Rectal smooth muscle tissue (tissue), 1 donor: ENCODE data around the gene GSTA2.
"Not testable (repeated sequence)": the region's sequence is repeated elsewhere in the genome, so short reads cannot be mapped to it uniquely, and the experiment has no call there.

ENCODE experiments used
- H3K27ac ChIP-seq: one replicate; pipeline ENCODE4 v1.7.0; 2013; ENCODE audit warnings: low read depth, low read length, inconsistent platforms
- H3K27me3 ChIP-seq: one replicate; pipeline ENCODE4 v1.7.0; 2013; ENCODE audit warnings: low read length; ENCODE audit not compliant: control insufficient read depth, insufficient read depth
- H3K36me3 ChIP-seq: one replicate; pipeline ENCODE4 v1.7.0; 2013; ENCODE audit warnings: low read length; ENCODE audit not compliant: control insufficient read depth, insufficient read depth
- H3K4me1 ChIP-seq: one replicate; pipeline ENCODE4 v1.7.0; 2013; ENCODE audit warnings: low read length; ENCODE audit not compliant: control insufficient read depth, insufficient read depth
- H3K4me3 ChIP-seq: one replicate; pipeline ENCODE4 v1.7.0; 2013; ENCODE audit warnings: low read length
- H3K9ac ChIP-seq: one replicate; pipeline ENCODE4 v1.7.0; 2013; ENCODE audit warnings: low read length

Gene GSTA2

DNA sequence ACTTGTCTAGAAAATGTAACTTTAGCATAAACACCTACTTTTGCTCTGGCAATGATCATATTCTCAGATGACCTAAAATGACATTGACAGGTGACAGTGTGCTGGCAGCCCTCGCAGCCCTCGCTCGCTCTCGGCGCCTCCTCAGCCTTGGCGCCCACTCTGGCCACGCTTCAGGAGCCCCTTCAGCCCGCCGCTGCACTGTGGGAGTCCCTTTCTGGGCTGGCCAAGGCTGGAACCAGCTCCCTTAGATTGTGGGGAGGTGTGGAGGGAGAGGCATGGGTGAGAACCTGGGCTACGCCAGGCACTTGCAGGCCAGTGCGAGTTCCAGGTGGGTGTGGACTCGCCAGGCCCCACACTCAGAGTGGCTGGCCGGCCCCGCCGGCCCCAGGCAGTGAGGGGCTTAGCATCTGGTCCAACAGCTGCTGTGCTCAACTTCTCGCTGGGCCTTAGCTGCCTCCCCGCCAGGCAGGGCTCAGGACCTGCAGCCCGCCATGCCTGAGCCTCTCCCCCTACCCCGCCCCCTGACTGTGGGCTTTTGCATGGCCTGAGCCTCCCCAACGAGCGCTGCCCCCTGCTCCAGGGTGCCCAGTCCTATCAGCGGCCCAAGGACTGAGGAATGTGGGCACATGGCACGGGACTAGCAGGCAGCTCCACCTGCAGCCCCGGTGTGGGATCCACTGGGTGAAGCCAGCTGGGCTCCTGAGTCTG is 23.1 kb upstream of the GSTA2 start:
- Histone ChIP-seq H3K9ac (no peak overlapping the region), H3K27me3 (no peaks in the 10 kb centered on the region), H3K36me3 (no peaks in the 10 kb centered on the region), H3K4me3 (no peak overlapping the region), H3K27ac (no peak overlapping the region), H3K4me1 (no peaks in the 10 kb centered on the region)

DNA sequence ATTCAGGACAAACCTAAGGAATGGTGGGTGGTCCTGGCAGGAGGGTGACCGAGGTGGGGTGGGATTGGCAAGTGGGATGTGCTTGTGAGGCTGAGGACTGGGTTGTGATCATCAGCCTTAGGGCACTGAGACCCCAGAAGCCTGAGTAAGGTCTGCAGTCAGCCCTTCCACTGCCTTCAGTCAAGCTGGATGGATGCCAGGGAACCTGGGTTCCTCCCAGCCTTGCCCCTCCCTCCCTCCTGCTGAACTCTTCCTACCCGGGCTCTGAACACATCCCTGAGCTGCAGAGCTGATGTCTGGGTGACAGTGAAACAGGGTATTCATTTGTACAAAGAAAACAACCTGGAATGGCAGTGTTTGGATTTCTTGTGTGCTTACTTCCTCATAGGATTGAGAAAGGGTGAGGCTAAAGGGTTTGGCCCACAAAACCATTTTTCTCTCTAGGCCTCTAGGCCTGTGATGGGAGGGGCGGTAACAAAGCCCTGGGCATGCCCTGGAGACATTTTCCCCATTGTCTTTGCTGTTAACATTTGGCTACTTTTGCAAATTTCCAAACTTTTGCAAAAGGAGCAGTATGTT is 19.5 kb upstream of the GSTA2 start:
- not testable (repeated sequence) for H3K27me3 ChIP-seq, H3K36me3 ChIP-seq, H3K4me1 ChIP-seq, H3K4me3 ChIP-seq, H3K9ac ChIP-seq, H3K27ac ChIP-seq

DNA sequence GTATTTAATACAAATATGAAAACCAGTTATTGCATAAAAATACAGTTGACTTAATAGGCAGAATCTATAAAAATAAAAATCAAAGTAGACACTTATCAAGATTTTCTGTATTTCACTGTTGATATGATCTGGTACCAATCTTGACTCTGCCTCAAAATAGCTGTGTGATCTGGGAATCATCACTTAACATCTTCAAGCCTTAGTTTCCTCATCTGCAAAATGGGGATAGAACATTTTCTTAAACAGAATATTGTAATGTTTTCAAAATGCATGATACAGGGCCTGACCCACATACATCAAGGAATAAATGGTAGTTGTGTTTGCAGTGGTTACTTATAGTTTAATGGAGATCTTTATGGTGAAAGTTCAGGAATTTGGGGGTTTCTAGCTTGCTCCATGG is 18.9 kb upstream of the GSTA2 start:
- not testable (repeated sequence) for H3K36me3 ChIP-seq, H3K4me1 ChIP-seq, H3K27me3 ChIP-seq, H3K27ac ChIP-seq, H3K9ac ChIP-seq, H3K4me3 ChIP-seq

DNA sequence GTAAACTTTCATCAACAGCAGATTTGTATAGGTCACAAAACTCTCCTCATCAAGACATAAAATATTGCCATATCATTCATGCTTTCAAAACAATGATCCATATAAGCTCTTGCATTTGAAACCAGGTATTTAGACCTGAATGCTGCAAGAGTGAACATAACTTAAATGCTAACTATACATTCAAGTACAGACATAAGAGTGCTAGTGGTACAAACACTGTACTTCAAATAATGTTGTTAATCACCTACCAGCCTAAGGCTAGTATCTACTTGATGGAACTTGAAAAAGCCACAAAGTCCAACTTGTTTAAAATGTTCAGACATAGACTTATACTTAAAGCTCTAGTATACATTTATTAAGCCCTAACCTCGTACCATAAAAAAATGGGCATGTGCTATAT is 16.0 kb upstream of the GSTA2 start:
- Histone ChIP-seq H3K9ac (no peak overlapping the region), H3K4me1 (no peaks in the 10 kb centered on the region), H3K36me3 (no peaks in the 10 kb centered on the region), H3K27ac (no peak overlapping the region), H3K4me3 (no peak overlapping the region), H3K27me3 (no peaks in the 10 kb centered on the region)

DNA sequence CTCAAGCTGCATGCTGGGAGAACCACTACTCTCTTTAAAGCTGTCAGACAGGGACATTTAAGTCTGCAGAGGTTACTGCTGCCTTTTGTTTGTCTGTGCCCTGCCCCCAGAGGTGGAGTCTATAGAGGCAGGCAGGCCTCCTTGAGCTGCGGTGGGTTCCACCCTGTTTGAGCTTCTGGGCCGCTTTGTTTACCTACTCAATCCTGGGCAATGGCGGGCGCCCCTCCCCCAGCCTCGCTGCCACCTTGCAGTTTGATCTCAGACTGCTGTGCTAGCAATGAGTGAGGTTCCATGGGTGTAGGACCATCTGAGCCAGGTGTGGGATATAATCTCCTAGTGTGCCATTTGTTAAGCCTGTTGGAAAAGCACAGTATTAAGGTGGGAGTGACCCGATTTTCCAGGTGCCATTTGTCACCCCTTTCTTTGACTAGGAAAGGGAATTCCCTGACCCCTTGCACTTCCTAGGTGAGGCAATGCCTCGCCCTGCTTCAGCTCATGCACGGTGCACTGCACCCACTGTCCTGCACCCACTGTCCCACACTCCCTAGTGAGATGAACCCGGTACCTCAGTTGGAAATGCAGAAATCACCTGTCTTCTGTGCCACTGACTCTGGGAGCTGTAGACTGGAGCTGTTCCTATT is 13.6 kb upstream of the GSTA2 start:
- not testable (repeated sequence) for H3K9ac ChIP-seq, H3K4me3 ChIP-seq, H3K36me3 ChIP-seq, H3K27me3 ChIP-seq, H3K27ac ChIP-seq, H3K4me1 ChIP-seq

DNA sequence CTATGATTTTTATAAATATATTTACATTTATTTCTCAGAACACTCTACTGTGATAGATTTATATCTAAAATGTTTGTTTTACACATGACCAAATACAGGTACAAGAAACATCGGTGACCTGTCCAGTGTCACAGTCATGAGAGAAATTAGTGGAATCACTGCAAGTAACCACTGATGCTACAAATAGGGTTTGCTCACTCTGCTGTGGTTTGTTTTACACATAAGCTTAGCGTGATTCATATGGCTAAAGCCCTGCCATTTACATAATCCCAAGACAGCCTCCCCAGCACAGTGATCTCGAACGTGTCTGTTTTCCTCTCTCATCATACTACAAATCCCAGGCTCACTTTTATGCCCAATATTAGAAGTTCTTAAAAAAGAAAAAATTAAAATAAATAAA is 6.1 kb upstream of the GSTA2 start:
- H3K27ac ChIP-seq, H3K4me1 ChIP-seq, H3K4me3 ChIP-seq, H3K9ac ChIP-seq, H3K27me3 ChIP-seq, H3K36me3 ChIP-seq: not testable (repeated sequence)

DNA sequence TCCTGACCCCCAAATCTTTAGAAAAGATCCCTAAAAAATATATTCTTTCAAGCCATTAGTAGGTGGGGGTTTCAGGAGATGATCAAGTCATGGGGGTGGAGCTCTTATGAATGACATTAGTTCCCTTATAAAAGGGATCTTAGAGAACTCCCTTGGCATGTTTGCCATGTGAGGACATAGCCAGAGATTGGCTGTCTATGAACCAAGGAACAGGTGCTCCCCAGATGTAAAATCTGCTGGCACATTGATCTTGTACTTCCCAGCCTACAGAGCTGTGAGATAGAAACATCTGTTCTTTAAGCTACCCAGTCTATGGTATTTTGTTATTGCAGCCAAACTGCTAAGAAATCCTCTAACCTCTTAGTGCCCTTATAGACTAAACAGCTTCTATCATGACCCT is 4.4 kb upstream of the GSTA2 start:
- H3K36me3 ChIP-seq, H3K4me3 ChIP-seq, H3K9ac ChIP-seq, H3K4me1 ChIP-seq, H3K27ac ChIP-seq, H3K27me3 ChIP-seq: not testable (repeated sequence)

DNA sequence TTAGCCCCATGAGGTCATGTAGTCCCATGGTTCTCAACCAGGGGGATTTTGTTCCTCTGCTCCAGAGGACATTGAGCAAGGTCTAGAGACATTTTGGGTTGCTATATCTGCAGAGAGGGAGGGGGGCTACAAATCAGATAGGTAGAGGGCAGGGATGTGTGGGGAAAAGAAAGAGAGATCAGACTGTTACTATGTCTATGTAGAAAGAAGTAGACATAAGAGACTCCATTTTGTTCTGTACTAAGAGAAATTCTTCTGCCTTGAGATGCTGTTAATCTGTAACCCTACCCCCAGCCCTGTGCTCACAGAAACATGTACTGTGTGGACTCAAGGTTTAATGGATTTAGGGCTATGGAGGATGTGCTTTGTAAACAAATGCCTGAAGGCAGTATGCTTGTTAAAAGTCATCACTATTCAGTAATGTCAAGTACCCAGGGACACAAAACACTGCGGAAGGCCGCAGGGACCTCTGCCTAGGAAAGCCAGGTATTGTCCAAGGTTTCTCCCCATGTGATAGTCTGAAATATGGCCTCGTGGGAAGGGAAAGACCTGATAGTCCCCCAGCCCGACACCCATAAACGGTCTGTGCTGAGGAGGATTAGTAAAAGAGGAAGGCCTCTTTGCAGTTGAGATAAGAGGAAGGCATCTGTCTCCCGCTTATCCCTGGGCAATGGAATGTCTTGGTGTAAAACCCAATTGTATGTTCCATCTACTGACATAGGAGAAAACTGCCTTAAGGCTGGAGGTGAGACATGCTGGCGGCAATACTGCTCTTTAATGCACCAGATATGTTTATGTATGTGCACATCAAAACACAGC is 1.4 kb downstream of the GSTA2 start:
- H3K9ac ChIP-seq, H3K4me1 ChIP-seq, H3K4me3 ChIP-seq, H3K36me3 ChIP-seq, H3K27me3 ChIP-seq, H3K27ac ChIP-seq: not testable (repeated sequence)

DNA sequence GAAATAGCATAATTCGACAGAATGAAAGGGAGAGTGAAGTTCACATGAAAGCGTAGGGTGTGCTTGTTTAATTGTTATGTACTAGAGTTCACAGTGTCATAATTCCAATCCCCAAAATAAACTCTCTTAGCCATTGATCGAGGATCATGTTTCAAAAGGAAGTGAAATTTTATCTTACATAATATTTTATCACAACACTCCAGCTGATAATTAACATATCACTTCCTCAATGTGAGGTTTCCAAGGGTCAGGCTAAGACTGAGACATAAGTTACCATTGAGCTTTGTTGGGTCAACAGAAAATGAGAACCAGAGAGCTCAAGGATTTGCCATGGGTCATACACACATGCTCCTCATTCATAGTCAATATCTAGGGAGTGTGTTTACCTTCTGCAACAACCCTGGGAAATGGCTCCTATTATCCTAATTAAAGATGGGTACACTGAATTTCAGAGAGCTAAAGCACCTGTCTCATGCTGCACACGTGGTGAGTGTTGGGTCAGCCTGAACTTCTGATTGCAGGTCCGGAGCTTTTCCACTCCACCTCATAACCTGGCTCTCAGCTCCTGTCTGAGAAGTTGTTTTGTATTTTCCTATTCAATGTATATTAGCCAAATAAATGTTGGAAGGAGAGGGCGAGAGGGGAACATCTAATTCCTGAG is 3.0 kb downstream of the GSTA2 start:
- Histone ChIP-seq H3K4me1 (no peaks in the 10 kb centered on the region), H3K4me3 (no peak overlapping the region), H3K9ac (no peak overlapping the region), H3K27ac (no peak overlapping the region), H3K36me3 (no peaks in the 10 kb centered on the region), H3K27me3 (no peaks in the 10 kb centered on the region)

DNA sequence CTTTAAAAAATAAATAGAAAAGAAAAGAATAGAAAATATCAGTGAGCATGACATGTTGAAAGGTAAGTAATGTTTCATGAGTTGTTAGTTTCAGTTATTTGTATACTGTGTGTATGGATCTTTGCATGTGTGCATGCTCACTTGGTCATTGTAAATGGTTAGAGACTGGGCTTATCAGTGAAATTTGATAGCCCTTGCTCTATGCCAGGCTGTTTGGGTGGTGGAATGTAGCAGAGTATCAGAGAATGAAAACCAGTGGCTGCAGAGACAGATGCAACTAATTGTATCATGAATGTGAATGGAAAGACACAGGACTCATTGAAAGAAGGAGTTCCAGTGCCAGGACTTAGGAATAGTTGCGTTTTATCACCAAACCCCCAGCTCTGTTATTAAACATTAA is 4.2 kb downstream of the GSTA2 start:
- Histone ChIP-seq H3K4me3 (no peak overlapping the region), H3K36me3 (no peaks in the 10 kb centered on the region), H3K27me3 (no peaks in the 10 kb centered on the region)

DNA sequence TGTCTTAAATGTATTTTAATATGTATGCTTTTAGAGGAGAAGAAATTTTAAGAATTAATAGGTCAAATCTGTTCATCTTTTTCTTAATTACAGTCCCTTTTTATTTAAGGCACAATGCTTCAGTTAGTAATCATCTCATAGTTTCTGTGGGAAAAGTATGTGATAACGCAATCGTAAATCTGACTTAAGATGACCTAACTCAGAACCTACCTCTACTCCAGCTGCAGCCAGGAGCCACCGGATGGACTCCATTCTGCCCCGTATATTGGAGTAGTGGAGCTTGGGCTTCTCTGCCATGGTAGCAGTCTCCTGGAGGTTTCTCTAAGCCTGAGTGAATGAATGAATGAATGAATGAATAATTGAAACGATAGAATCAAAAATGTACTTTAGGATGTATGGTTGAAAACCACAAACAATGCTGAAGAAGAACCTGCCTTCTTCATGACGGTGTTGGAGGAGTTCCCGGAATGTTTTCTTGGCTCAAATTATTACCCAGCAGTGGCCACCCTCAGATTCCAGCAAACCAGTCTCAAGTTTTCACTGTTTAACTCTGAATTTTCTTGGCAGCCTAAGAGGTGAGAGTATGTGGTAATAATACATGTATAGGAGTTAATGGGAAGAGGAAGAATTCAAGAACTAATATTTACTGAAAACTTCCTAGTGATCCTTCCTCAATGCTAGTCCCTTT is 5.5 kb downstream of the GSTA2 start:
- H3K27ac ChIP-seq, H3K27me3 ChIP-seq, H3K36me3 ChIP-seq, H3K9ac ChIP-seq, H3K4me1 ChIP-seq, H3K4me3 ChIP-seq: not testable (repeated sequence)

More for the DNA sequence above, 4.2 kb downstream of the GSTA2 start:
- H3K9ac ChIP-seq: no peak overlapping the region
- H3K4me1 ChIP-seq: no peaks in the 10 kb centered on the region
- H3K27ac ChIP-seq: no peak overlapping the region

DNA sequence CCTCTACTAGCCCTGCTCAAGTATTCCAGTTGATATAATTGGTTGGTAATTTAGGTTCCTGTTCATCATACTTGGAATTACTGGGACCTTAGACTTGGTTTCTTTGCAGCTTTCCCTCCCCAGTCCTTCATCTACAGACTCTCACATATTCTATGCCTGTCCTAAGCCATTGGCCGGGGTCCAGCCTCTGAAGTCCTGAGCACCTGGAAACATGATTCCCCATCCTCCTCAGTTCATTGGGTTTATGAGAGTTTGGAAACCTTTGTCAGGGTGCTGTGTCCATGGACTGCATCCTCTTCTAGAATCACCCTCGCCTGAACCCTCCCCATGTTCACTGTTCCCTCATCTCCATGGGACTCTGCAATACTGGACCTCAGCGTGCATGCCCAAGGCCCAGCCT is 8.8 kb downstream of the GSTA2 start:
- no peak overlapping the region for H3K4me3 ChIP-seq
- no peaks in the 10 kb centered on the region for H3K4me1 ChIP-seq
- H3K27me3 ChIP-seq: no peaks in the 10 kb centered on the region
- H3K9ac ChIP-seq: no peak overlapping the region
- H3K27ac ChIP-seq: no peak overlapping the region
- no peaks in the 10 kb centered on the region for H3K36me3 ChIP-seq
